PC-3 (cell line): Measurements from ENCODE around the gene OR52I1. TPM values are rescaled to one million over a fixed set of nuclear protein-coding genes. Genes with fewer than 3 reads are reported as not detected.

Source experiments
- ATAC-seq: fragments of 200-7000 bp; cut with Tn5 transposase; 2 replicates; pipeline ENCODE4 v1.9.1; 2020; ENCODE audit warnings: mild to moderate bottlenecking, moderate library complexity
- BruUV-seq: library from RNA; stranded (reverse); fragments of 400-500 nt; replicated peaks from 2 replicates; lab custom pipeline; 2021; lab: Mats Ljungman, UMichigan
- CTCF ChIA-PET: fragments of 300-600 bp; sonication (Branson Sonifier 250); formaldehyde crosslinking; loops from one replicate; lab custom pipeline; 2022; ENCODE audit warnings: antibody characterized with exemption; lab: Charles Lee
- POLR2A ChIA-PET: fragments of 300-600 bp; sonication (Branson Sonifier 250); formaldehyde crosslinking; loops from one replicate; lab custom pipeline; 2022; ENCODE audit warnings: antibody characterized with exemption; ENCODE audit not compliant: unreplicated experiment; lab: Charles Lee
- DNase-seq: peaks from one replicate; pipeline ENCODE4 v3.0.0-alpha.2; 2015
- H2AFZ ChIP-seq: fragments of 300-600 bp; sonication (generic); 2 replicates; pipeline ENCODE4 v1.6.0; 2016; ENCODE audit warnings: antibody characterized with exemption, low read length
- H3F3A ChIP-seq: fragments of 300-600 bp; sonication (generic); one replicate; pipeline ENCODE4 v1.6.0; 2017; ENCODE audit warnings: antibody characterized with exemption, low read length, control low read depth, mild to moderate bottlenecking; ENCODE audit not compliant: unreplicated experiment
- H3K27ac ChIP-seq: fragments of 300-600 bp; sonication (generic); 2 replicates; pipeline ENCODE4 v1.5.1; 2016; ENCODE audit warnings: mild to moderate bottlenecking, low read length
- H3K27me3 ChIP-seq: fragments of 300-600 bp; sonication (generic); 2 replicates; pipeline ENCODE4 v1.6.1; 2016; ENCODE audit warnings: low read length, mixed read lengths
- H3K36me3 ChIP-seq: fragments of 300-600 bp; sonication (generic); 2 replicates; pipeline ENCODE4 v1.6.1; 2016; ENCODE audit warnings: low read depth, mixed run types, low read length, mixed read lengths
- H3K4me1 ChIP-seq: fragments of 300-600 bp; sonication (generic); 2 replicates; pipeline ENCODE4 v1.5.1; 2016; ENCODE audit warnings: low read length; ENCODE audit not compliant: insufficient read depth
- H3K4me2 ChIP-seq: fragments of 300-600 bp; sonication (generic); 2 replicates; pipeline ENCODE4 v1.6.0; 2016; ENCODE audit warnings: low read length
- H3K4me3 ChIP-seq: fragments of 300-600 bp; sonication (generic); 2 replicates; pipeline ENCODE4 v1.5.1; 2016; ENCODE audit warnings: mild to moderate bottlenecking, low read length, mixed read lengths
- H3K79me2 ChIP-seq: fragments of 300-600 bp; sonication (generic); 2 replicates; pipeline ENCODE4 v1.6.1; 2017; ENCODE audit warnings: low read length, mixed read lengths
- H3K9ac ChIP-seq: fragments of 300-600 bp; sonication (generic); 2 replicates; pipeline ENCODE4 v1.6.0; 2016; ENCODE audit warnings: mild to moderate bottlenecking, low read length
- H3K9me2 ChIP-seq: fragments of 300-600 bp; sonication (generic); replicated peaks from 2 replicates; pipeline ENCODE4 v1.6.1; 2016; ENCODE audit warnings: mixed run types, low read length, mixed read lengths
- H3K9me3 ChIP-seq: fragments of 300-600 bp; sonication (generic); 2 replicates; pipeline ENCODE4 v1.6.1; 2016; ENCODE audit warnings: low read length, mixed read lengths
- H4K20me1 ChIP-seq: fragments of 300-600 bp; sonication (generic); 2 replicates; pipeline ENCODE4 v1.6.1; 2016; ENCODE audit warnings: low read length, mixed read lengths
- CTCF ChIP-seq: fragments of 300-600 bp; sonication (generic); conservative IDR thresholded peaks from 2 replicates; pipeline ENCODE4 v1.5.1; 2017; ENCODE audit warnings: antibody characterized with exemption, low read depth, mild to moderate bottlenecking, low read length
- EZH2 ChIP-seq: fragments of 300-600 bp; sonication (generic); IDR thresholded peaks from one replicate; pipeline ENCODE4 v1.6.1; 2017; ENCODE audit warnings: antibody characterized with exemption, mild to moderate bottlenecking, low read length; ENCODE audit not compliant: unreplicated experiment
- EZH2phosphoT487 ChIP-seq: fragments of 300-600 bp; sonication (generic); IDR thresholded peaks from 2 replicates; pipeline ENCODE4 v1.6.1; 2018; ENCODE audit warnings: mild to moderate bottlenecking, antibody characterized with exemption, low read length, borderline replicate concordance
- intact Hi-C: fragments of 100-400 bp; cut with micrococcal nuclease; formaldehyde crosslinking; loops from 2 replicates; pipeline ENCODE4 v1.9.0; 2023
- total RNA-seq: library from RNA; depleted of rRNA; stranded (reverse); fragments of >200 nt; gene quantifications from 2 replicates; pipeline ENCODE4 v1.2.3, GENCODE V29; 2014

Gene OR52I1
- total RNA-seq, 1 experiment from 2014 or later: not detected

DNA sequence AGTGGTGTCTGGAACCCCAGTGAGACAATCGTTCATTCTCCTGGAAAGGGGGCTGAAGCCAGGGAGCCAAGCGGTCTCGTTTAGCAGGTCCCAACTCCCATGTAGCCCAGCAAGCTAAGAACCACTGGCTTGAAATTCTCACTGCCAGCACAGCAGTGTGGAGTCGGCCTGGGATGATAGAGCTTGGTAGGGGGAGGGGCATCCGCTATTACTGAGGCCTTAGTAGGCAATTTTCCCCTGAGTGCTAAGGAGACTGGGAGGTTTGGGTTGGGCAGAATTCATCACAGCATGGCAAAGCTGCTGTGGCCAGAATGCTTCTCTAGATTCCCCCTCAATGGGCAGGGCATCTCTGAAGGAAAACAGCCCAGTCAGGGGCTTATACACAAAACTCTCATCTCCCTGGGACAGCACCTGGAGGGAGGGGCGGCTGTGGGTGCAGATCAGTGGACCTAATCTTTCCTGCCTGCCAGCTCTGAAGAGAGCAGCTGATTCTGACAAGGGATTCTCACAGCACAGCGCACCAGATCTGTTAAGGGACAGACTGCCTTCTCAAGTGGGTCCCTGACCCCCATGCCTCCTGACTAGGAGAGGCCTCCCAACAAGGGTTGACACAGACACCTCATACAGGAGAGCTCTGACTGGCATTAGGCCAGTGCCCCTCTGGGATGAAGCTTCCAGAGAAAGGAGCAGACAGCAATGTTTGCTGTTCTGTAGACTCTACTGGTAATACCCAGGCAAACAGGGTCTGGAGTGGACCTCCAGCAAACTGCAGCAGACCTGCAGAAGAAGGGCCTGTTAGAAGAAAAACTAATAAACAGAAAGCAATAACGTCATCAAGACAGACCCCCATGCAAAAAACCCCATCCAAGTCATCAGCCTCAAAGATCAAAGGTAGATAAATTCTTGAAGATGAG lies 34.1 kb upstream of the OR52I1 start:
- Histone ChIP-seq H3K27ac (no peak overlapping the region), H3K4me3 (no peak overlapping the region), H3K9me3 (no peaks in the 10 kb centered on the region), H2AFZ (no peak overlapping the region), H3K4me2 (no peak overlapping the region), H3K27me3 (no peaks in the 10 kb centered on the region), H3K4me1 (no peaks in the 10 kb centered on the region), H3K79me2 (no peaks in the 10 kb centered on the region), H3K9ac (no peak overlapping the region), H3F3A (no peaks in the 10 kb centered on the region), H3K9me2 (no peaks in the 10 kb centered on the region), H4K20me1 (no peaks in the 10 kb centered on the region), H3K36me3 (no peaks in the 10 kb centered on the region)
- TF ChIP-seq EZH2 (no peak), EZH2phosphoT487 (no peak), CTCF (no peak)
- DNase-seq: no peak
- no peak for ATAC-seq
- BruUV-seq: no TSS peak
- intact Hi-C loops: no loop called here
- ChIA-PET CTCF (no interaction called here), POLR2A (no interaction called here)

DNA sequence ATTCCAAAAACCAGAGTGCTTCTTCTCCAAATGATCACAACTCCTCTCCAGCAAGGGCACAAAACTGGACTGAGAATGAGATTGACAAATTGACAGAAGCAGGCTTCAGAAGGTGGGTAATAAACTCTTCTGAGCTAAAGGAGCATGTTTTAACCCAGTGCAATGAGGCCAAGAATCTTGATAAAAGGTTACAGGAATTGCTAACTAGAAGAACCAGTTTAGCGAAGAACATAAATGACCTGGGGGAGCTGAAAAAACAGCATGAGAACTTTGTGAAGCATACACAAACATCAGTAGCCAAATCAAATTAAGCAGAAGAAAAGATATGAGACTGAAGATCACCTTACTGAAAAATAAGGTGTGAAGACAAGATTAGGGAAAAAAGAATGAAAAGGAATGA lies 33.4 kb upstream of the OR52I1 start:
- Histone ChIP-seq H3K9me2 (no peaks in the 10 kb centered on the region), H3K4me2 (no peak overlapping the region), H2AFZ (no peak overlapping the region), H3K9ac (no peak overlapping the region), H3K36me3 (no peaks in the 10 kb centered on the region), H3K27ac (no peak overlapping the region), H3K4me1 (no peaks in the 10 kb centered on the region), H3K27me3 (no peaks in the 10 kb centered on the region), H3F3A (no peaks in the 10 kb centered on the region), H3K79me2 (no peaks in the 10 kb centered on the region), H3K9me3 (no peaks in the 10 kb centered on the region), H4K20me1 (no peaks in the 10 kb centered on the region), H3K4me3 (no peak overlapping the region)
- intact Hi-C loops: no loop called here
- ATAC-seq: no peak
- CTCF ChIA-PET: no interaction called here
- no peak for DNase-seq
- BruUV-seq: no TSS peak
- POLR2A ChIA-PET: no interaction called here
- TF ChIP-seq CTCF (no peak), EZH2phosphoT487 (no peak), EZH2 (no peak)

DNA sequence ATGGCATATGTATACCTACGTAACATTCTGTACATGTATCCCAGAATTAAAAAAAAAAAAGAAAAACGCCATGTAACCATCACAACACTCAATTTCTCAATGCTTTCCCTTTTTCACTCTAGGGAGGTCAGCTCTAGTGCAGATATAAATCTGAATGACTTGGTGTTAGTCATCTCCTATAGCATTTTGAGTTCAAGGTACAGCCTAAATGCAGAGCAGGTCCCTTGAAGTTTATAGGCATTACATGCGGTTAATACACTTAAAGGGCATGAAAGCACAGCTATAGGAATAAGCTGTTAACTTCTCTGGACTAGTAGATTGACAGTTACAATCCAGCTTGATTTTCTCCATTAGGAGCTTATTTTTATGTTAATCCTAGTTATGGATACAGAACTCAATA lies 28.5 kb upstream of the OR52I1 start:
- Histone ChIP-seq H3K79me2 (no peaks in the 10 kb centered on the region), H4K20me1 (no peaks in the 10 kb centered on the region), H3K4me2 (no peak overlapping the region), H3K4me3 (no peak overlapping the region), H3K9ac (no peak overlapping the region), H3K27ac (no peak overlapping the region), H3F3A (no peaks in the 10 kb centered on the region), H3K36me3 (no peaks in the 10 kb centered on the region), H3K9me3 (no peaks in the 10 kb centered on the region), H2AFZ (no peak overlapping the region), H3K27me3 (peaks cover 10% of the 10 kb centered on the region; the same call in 1 of the 2 replicates), H3K4me1 (no peaks in the 10 kb centered on the region), H3K9me2 (no peaks in the 10 kb centered on the region)
- intact Hi-C loops: no loop called here
- CTCF ChIA-PET: no interaction called here
- POLR2A ChIA-PET: no interaction called here
- DNase-seq: peak; percentile 34
- ATAC-seq: no peak; the same call in 1 of the 2 replicates
- TF ChIP-seq EZH2 (no peak), EZH2phosphoT487 (no peak), CTCF (no peak)
- BruUV-seq: no TSS peak
